NCI-H1930 (cell line): ENCODE measurements around the gene GOLGA6D.
"Not testable (repeated sequence)": the region's sequence is repeated elsewhere in the genome, so short reads cannot be mapped to it uniquely, and the experiment has no call there.

Source experiments
- DNase-seq, 2 experiments: peaks; one replicate each; lab custom pipeline; 2025; lab: John Stamatoyannopoulos, UW

The GOLGA6D gene

GRCh38 chr15:75293660-75294059 lies 11.0 kb downstream of the GOLGA6D start:
- not testable (repeated sequence) for DNase-seq

- DNase-seq, result not testable (repeated sequence)
Observed at GRCh38 chr15:75298541-75299310, 16.1 kb downstream of the GOLGA6D start.

- DNase-seq, result not testable (repeated sequence)
Observed at GRCh38 chr15:75299311-75299688, 16.7 kb downstream of the GOLGA6D start.

GRCh38 chr15:75300026-75300425 lies 17.4 kb downstream of the GOLGA6D start:
- DNase-seq, result not testable (repeated sequence)

GRCh38 chr15:75302318-75302717 lies 19.7 kb downstream of the GOLGA6D start:
- DNase-seq, result no peak

GRCh38 chr15:75302753-75303152 lies 20.1 kb downstream of the GOLGA6D start:
- DNase-seq, result not testable (repeated sequence)

GRCh38 chr15:75306188-75306587 lies 23.6 kb downstream of the GOLGA6D start:
- DNase-seq, result no peak

- DNase-seq, result peak; percentile 20 to 25
Observed at GRCh38 chr15:75307778-75308390, 25.2 kb downstream of the GOLGA6D start.

GRCh38 chr15:75309711-75310110 lies 27.1 kb downstream of the GOLGA6D start:
- no peak for DNase-seq

GRCh38 chr15:75312548-75312947 lies 29.9 kb downstream of the GOLGA6D start:
- not testable (repeated sequence) for DNase-seq

- DNase-seq, result no peak
Observed at GRCh38 chr15:75313116-75313845, 30.6 kb downstream of the GOLGA6D start.

- no peak for DNase-seq
Observed at GRCh38 chr15:75314552-75315290, 32.1 kb downstream of the GOLGA6D start.

GRCh38 chr15:75319231-75319897 lies 36.7 kb downstream of the GOLGA6D start:
- not testable (repeated sequence) for DNase-seq

- no peak for DNase-seq
Observed at GRCh38 chr15:75321711-75322110, 39.1 kb downstream of the GOLGA6D start.

- no peak for DNase-seq
Observed at GRCh38 chr15:75325922-75326321, 43.3 kb downstream of the GOLGA6D start.

- DNase-seq, result no peak
Observed at GRCh38 chr15:75327005-75327404, 44.4 kb downstream of the GOLGA6D start.

GRCh38 chr15:75327491-75327890 lies 44.9 kb downstream of the GOLGA6D start:
- DNase-seq, result no peak

- DNase-seq, result no peak
Observed at GRCh38 chr15:75328493-75329314, 46.1 kb downstream of the GOLGA6D start.

GRCh38 chr15:75329571-75329970 lies 46.9 kb downstream of the GOLGA6D start:
- no peak for DNase-seq

- DNase-seq, result not testable (repeated sequence)
Observed at GRCh38 chr15:75332093-75332492, 49.5 kb downstream of the GOLGA6D start.
